ENCODE results near the gene RBM15. TPM values are rescaled to one million over a fixed set of nuclear protein-coding genes. Genes with fewer than 3 reads are reported as not detected.

RBM15 gene
- total and polyA plus RNA-seq, 2 experiments from 2014 or later: 20.8 to 84.0 TPM

GRCh38 chr1:110321846-110322245 lies 17.3 kb upstream of the RBM15 start:
- ATAC-seq: no peak
- H3K27me3 Mint-ChIP-seq (ENCODE audit: insufficient read depth, low read depth, poor library complexity): peaks cover 2% of the 10 kb centered on the region
- H3K27me3 ChIP-seq (ENCODE audit: insufficient read depth): no peaks in the 10 kb centered on the region
- H3K9me3 Mint-ChIP-seq: no peaks in the 10 kb centered on the region
- no peak overlapping the region for H3K4me2 ChIP-seq
- H3K4me1 ChIP-seq (ENCODE audit: insufficient read depth): no peaks in the 10 kb centered on the region
- no peak overlapping the region for H3K27ac ChIP-seq (ENCODE audit: low read depth)
- no peak overlapping the region for H3K4me3 ChIP-seq
- no peaks in the 10 kb centered on the region for H4K20me1 ChIP-seq (replicated peaks; ENCODE audit: insufficient read depth)
- DNase-seq (ENCODE audit: low spot score): no peak
- no peak overlapping the region for H2AFZ ChIP-seq
- H3K36me3 Mint-ChIP-seq (ENCODE audit: low read depth): no peaks in the 10 kb centered on the region
- H3K4me3 Mint-ChIP-seq: no peak overlapping the region
- H3K79me2 ChIP-seq (replicated peaks; ENCODE audit: insufficient read depth): no peaks in the 10 kb centered on the region
- TF ChIP-seq POLR2AphosphoS5 (IDR thresholded peaks at IDR 0.05; ENCODE audit: low read depth): no peak
- no peak for TF ChIP-seq CREB1 (CRISPR knock-in tag; IDR thresholded peaks at IDR 0.05; ENCODE audit: low read depth)
- no peak for TF ChIP-seq JUNB (IDR thresholded peaks at IDR 0.05; ENCODE audit: unreplicated experiment)
- TF ChIP-seq REST (IDR thresholded peaks at IDR 0.05; ENCODE audit: unreplicated experiment): no peak
- TF ChIP-seq NANOG (IDR thresholded peaks at IDR 0.05; ENCODE audit: borderline replicate concordance): no peak
- no peak for TF ChIP-seq STAT1 (IDR thresholded peaks at IDR 0.05; ENCODE audit: unreplicated experiment)
- TF ChIP-seq EZH2phosphoT487 (IDR thresholded peaks at IDR 0.05; ENCODE audit: unreplicated experiment): no peak
- no peak for TF ChIP-seq ETS1 (IDR thresholded peaks at IDR 0.05)
- no peak for TF ChIP-seq CTCF (conservative IDR thresholded peaks at IDR 0.05; ENCODE audit: low read depth in 2 of 2)
- no peak for TF ChIP-seq ZNF331 (CRISPR knock-in tag; IDR thresholded peaks at IDR 0.05; ENCODE audit: low read depth)
- TF ChIP-seq, protein P1, sequence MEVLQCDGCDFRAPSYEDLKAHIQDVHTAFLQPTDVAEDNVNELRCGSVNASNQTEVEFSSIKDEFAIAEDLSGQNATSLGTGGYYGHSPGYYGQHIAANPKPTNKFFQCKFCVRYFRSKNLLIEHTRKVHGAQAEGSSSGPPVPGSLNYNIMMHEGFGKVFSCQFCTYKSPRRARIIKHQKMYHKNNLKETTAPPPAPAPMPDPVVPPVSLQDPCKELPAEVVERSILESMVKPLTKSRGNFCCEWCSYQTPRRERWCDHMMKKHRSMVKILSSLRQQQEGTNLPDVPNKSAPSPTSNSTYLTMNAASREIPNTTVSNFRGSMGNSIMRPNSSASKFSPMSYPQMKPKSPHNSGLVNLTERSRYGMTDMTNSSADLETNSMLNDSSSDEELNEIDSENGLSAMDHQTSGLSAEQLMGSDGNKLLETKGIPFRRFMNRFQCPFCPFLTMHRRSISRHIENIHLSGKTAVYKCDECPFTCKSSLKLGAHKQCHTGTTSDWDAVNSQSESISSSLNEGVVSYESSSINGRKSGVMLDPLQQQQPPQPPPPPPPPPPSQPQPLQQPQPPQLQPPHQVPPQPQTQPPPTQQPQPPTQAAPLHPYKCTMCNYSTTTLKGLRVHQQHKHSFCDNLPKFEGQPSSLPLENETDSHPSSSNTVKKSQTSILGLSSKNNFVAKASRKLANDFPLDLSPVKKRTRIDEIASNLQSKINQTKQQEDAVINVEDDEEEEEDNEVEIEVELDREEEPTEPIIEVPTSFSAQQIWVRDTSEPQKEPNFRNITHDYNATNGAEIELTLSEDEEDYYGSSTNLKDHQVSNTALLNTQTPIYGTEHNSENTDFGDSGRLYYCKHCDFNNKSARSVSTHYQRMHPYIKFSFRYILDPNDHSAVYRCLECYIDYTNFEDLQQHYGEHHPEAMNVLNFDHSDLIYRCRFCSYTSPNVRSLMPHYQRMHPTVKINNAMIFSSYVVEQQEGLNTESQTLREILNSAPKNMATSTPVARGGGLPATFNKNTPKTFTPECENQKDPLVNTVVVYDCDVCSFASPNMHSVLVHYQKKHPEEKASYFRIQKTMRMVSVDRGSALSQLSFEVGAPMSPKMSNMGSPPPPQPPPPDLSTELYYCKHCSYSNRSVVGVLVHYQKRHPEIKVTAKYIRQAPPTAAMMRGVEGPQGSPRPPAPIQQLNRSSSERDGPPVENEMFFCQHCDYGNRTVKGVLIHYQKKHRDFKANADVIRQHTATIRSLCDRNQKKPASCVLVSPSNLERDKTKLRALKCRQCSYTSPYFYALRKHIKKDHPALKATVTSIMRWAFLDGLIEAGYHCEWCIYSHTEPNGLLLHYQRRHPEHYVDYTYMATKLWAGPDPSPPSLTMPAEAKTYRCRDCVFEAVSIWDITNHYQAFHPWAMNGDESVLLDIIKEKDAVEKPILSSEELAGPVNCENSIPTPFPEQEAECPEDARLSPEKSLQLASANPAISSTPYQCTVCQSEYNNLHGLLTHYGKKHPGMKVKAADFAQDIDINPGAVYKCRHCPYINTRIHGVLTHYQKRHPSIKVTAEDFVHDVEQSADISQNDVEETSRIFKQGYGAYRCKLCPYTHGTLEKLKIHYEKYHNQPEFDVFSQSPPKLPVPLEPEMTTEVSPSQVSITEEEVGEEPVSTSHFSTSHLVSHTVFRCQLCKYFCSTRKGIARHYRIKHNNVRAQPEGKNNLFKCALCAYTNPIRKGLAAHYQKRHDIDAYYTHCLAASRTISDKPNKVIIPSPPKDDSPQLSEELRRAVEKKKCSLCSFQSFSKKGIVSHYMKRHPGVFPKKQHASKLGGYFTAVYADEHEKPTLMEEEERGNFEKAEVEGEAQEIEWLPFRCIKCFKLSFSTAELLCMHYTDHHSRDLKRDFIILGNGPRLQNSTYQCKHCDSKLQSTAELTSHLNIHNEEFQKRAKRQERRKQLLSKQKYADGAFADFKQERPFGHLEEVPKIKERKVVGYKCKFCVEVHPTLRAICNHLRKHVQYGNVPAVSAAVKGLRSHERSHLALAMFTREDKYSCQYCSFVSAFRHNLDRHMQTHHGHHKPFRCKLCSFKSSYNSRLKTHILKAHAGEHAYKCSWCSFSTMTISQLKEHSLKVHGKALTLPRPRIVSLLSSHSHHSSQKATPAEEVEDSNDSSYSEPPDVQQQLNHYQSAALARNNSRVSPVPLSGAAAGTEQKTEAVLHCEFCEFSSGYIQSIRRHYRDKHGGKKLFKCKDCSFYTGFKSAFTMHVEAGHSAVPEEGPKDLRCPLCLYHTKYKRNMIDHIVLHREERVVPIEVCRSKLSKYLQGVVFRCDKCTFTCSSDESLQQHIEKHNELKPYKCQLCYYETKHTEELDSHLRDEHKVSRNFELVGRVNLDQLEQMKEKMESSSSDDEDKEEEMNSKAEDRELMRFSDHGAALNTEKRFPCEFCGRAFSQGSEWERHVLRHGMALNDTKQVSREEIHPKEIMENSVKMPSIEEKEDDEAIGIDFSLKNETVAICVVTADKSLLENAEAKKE (CRISPR knock-in tag; IDR thresholded peaks at IDR 0.05): no peak
- no peak overlapping the region for H3K27ac Mint-ChIP-seq
- no peaks in the 10 kb centered on the region for H3K9me2 ChIP-seq (ENCODE audit: insufficient read depth)
- no peaks in the 10 kb centered on the region for H3F3A ChIP-seq (replicated peaks; ENCODE audit: low read depth)
- no peaks in the 10 kb centered on the region for H3K36me3 ChIP-seq (ENCODE audit: insufficient read depth)
- H3K4me1 Mint-ChIP-seq: no peaks in the 10 kb centered on the region
